CD4-positive, alpha-beta T cell treated with Interferon gamma for 1 hour (primary cell): ENCODE results near the gene INPP5E.

Experiments
- DNase-seq: peaks from one replicate; pipeline ENCODE4 v3.0.0-alpha.2; 2020

The INPP5E gene

GRCh38 chr9:136439481-136440408, at the start of gene INPP5E:
TSS of gene INPP5E (minus strand) at chr9:136439845. CDS start at chr9:136439419, 426 bp downstream.
- peak; percentile 76 for DNase-seq

GRCh38 chr9:136488247-136489214, 48.9 kb upstream of the INPP5E start:
- DNase-seq: peak; percentile 63

- DNase-seq: no peak
Observed at GRCh38 chr9:136487672-136488071, 48.0 kb upstream of the INPP5E start.

GRCh38 chr9:136486823-136487620, 47.4 kb upstream of the INPP5E start:
- no peak for DNase-seq

- DNase-seq: no peak
Observed at GRCh38 chr9:136486131-136486530, 46.5 kb upstream of the INPP5E start.

GRCh38 chr9:136485049-136486045, 45.7 kb upstream of the INPP5E start:
- peak; percentile 77 for DNase-seq

GRCh38 chr9:136484153-136485048, 44.8 kb upstream of the INPP5E start:
- no peak for DNase-seq

- DNase-seq: peak; percentile 95
Observed at GRCh38 chr9:136483589-136484152, 44.0 kb upstream of the INPP5E start.

- peak; percentile 98 for DNase-seq
Observed at GRCh38 chr9:136482793-136483588, 43.3 kb upstream of the INPP5E start, which contains the start of gene SEC16A. TSS of gene SEC16A (minus strand) at chr9:136483040. CDS start at chr9:136477615, 5,425 bp downstream.

- peak; percentile 46 for DNase-seq
Observed at GRCh38 chr9:136482046-136482792, 42.6 kb upstream of the INPP5E start.

GRCh38 chr9:136481558-136481957, 41.9 kb upstream of the INPP5E start:
- no peak for DNase-seq

GRCh38 chr9:136476369-136477150, 36.9 kb upstream of the INPP5E start:
- no peak for DNase-seq

GRCh38 chr9:136474974-136475865, 35.6 kb upstream of the INPP5E start:
- no peak for DNase-seq

- no peak for DNase-seq
Observed at GRCh38 chr9:136474021-136474640, 34.5 kb upstream of the INPP5E start.

GRCh38 chr9:136473354-136473721, 33.7 kb upstream of the INPP5E start:
- DNase-seq: no peak
